Fibroblast of gingiva (primary cell): ENCODE measurements around the gene MEX3D.
"Not testable (repeated sequence)": the region's sequence is repeated elsewhere in the genome, so short reads cannot be mapped to it uniquely, and the experiment has no call there.

Experiments
- DNase-seq: peaks from one replicate; pipeline ENCODE4 v3.0.0-alpha.2; 2011; ENCODE audit warnings: low read depth

MEX3D gene

GRCh38 chr19:1571358-1571757 is 3.2 kb upstream of the MEX3D start:
- DNase-seq, result no peak

- no peak for DNase-seq
Observed at GRCh38 chr19:1570836-1571235, 2.7 kb upstream of the MEX3D start.

GRCh38 chr19:1569997-1570396 is 1.9 kb upstream of the MEX3D start:
- no peak for DNase-seq

GRCh38 chr19:1567848-1568227 is 287 bp downstream of the MEX3D start:
- no peak for DNase-seq

GRCh38 chr19:1567116-1567847 is 843 bp downstream of the MEX3D start:
- DNase-seq, result no peak

GRCh38 chr19:1566392-1567115 is 1.6 kb downstream of the MEX3D start:
- peak; percentile 81 for DNase-seq

- DNase-seq, result no peak
Observed at GRCh38 chr19:1563251-1563650, 4.9 kb downstream of the MEX3D start.

GRCh38 chr19:1561236-1561842 is 6.8 kb downstream of the MEX3D start:
- DNase-seq, result no peak

GRCh38 chr19:1560286-1560882 is 7.7 kb downstream of the MEX3D start:
- no peak for DNase-seq

GRCh38 chr19:1558552-1558951 is 9.6 kb downstream of the MEX3D start:
- no peak for DNase-seq

GRCh38 chr19:1556390-1557070 is 11.6 kb downstream of the MEX3D start:
- DNase-seq, result no peak

- DNase-seq, result no peak
Observed at GRCh38 chr19:1555487-1556389, 12.4 kb downstream of the MEX3D start.

- no peak for DNase-seq
Observed at GRCh38 chr19:1554968-1555367, 13.2 kb downstream of the MEX3D start.

- DNase-seq, result no peak
Observed at GRCh38 chr19:1553415-1553814, 14.7 kb downstream of the MEX3D start.

- no peak for DNase-seq
Observed at GRCh38 chr19:1551068-1552040, 16.8 kb downstream of the MEX3D start.

GRCh38 chr19:1549332-1549945 is 18.7 kb downstream of the MEX3D start:
- DNase-seq, result no peak

- no peak for DNase-seq
Observed at GRCh38 chr19:1540365-1540925, 27.7 kb downstream of the MEX3D start.

GRCh38 chr19:1539749-1540148 is 28.4 kb downstream of the MEX3D start:
- DNase-seq, result not testable (repeated sequence)

GRCh38 chr19:1538978-1539377 is 29.1 kb downstream of the MEX3D start:
- DNase-seq, result no peak
